GM12801 (cell line): ENCODE results near the gene NSMCE1.

Experiments used
- TF ChIP-seq, protein P1 (sequence below): IDR thresholded peaks from one replicate; pipeline ENCODE4 v1.5.1; 2011; ENCODE audit warnings: control low read depth; ENCODE audit not compliant: insufficient read length; ENCODE audit errors: extremely low read depth

The NSMCE1 gene

GRCh38 chr16:27205423-27206065 is 63.0 kb downstream of the NSMCE1 start:
- TF ChIP-seq, protein P1, sequence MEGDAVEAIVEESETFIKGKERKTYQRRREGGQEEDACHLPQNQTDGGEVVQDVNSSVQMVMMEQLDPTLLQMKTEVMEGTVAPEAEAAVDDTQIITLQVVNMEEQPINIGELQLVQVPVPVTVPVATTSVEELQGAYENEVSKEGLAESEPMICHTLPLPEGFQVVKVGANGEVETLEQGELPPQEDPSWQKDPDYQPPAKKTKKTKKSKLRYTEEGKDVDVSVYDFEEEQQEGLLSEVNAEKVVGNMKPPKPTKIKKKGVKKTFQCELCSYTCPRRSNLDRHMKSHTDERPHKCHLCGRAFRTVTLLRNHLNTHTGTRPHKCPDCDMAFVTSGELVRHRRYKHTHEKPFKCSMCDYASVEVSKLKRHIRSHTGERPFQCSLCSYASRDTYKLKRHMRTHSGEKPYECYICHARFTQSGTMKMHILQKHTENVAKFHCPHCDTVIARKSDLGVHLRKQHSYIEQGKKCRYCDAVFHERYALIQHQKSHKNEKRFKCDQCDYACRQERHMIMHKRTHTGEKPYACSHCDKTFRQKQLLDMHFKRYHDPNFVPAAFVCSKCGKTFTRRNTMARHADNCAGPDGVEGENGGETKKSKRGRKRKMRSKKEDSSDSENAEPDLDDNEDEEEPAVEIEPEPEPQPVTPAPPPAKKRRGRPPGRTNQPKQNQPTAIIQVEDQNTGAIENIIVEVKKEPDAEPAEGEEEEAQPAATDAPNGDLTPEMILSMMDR, result no peak

GRCh38 chr16:27204312-27204915 is 64.2 kb downstream of the NSMCE1 start:
- TF ChIP-seq, protein P1, result no peak

DNA sequence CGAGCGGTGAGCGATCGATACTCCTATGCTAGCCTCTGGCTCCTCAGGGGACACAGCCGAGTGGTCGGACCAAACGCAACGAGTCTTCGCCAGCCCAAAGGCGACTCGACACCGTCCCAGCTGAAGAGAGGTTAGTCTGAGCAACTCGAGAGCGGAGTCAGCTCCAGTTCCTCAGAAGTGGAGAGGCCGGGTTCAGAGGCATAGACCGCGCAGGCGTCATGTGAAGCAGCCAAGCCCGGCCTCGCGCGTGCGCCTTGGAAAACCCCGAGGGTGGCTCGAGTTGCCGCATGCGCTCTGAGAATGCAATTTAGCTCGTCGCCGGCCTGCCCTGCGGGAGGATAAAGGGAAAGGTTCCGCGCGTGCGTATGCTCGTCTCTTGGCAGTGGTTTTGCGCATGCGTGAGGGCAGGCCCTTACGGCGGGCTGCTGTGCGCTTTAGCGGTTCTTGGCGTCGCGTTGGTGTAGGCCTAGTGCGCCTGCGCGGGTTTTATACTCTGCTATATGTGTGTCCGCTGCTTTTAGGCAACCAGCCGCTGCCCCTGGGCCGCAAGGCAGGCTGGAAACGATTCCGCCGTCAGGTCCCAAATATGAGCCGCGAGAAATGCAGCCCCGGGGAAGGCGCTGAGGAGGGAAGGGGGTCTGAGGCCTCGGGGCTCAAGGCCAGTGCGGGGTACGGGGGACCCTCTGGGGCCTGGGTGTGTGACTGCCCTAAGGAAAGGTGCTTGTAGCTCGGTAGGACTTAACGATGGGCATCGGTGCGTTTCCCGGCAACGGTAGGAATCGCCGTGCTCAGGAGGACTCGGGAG is 64.9 kb downstream of the NSMCE1 start, which contains the start of gene KDM8:
Gene KDM8 (plus strand): TSS at position 20 of the 805 bp plus-strand sequence. CDS start 6,598 bp downstream, outside the sequence.
- TF ChIP-seq, protein P1, result no peak

GRCh38 chr16:27202923-27203506 is 65.6 kb downstream of the NSMCE1 start:
- TF ChIP-seq, protein P1, result no peak

DNA sequence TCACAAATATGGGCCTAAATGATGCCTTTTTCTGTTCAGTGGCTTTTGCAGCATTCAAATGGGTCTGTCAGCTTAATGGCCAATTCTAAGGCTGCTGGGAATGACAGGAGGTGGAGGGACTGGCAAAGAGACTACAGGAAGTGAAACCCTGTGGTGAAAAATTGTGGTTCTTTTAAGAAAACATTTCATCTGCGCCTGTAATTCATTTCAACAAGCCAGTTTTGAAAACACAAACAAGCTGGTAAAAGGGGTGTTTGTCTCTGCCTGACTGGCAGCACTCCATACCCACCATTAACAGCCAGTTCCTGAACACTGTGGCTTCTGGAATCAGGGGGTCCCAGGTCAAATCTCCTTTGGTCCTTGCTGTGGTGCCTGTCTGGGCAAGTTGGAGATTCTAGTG is 68.8 kb downstream of the NSMCE1 start:
- TF ChIP-seq, protein P1, result no peak

DNA sequence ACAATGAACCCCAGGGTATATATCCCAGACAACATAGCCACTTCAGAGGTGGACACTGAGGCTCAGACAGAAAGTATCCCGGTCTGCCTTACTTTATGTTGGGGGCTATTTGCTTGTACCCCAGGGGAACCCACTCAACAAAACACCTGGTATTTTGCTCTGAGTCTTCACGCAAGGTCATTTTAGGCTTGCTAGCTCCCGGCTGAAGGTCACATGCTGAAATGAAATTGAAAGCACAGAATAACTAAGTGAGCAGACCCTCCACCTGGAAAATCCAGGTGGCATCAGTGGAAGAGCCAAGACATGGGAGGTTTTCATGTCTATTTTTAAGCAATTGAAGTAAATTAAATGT is 69.4 kb downstream of the NSMCE1 start:
- TF ChIP-seq, protein P1, result no peak
